GM12875 (cell line): Measurements from ENCODE around the gene MTCH1.

Source experiments
- H3K4me3 ChIP-seq: one replicate; pipeline ENCODE4 v1.5.1; 2011; ENCODE audit warnings: low read depth, low read length, control low read depth
- TF ChIP-seq, protein P1 (sequence below): IDR thresholded peaks from 2 replicates; pipeline ENCODE4 v1.5.1; 2011; ENCODE audit warnings: low read depth, mild to moderate bottlenecking, control low read depth, inconsistent platforms, low read length, moderate library complexity, borderline replicate concordance; ENCODE audit not compliant: insufficient read depth

Gene MTCH1

DNA sequence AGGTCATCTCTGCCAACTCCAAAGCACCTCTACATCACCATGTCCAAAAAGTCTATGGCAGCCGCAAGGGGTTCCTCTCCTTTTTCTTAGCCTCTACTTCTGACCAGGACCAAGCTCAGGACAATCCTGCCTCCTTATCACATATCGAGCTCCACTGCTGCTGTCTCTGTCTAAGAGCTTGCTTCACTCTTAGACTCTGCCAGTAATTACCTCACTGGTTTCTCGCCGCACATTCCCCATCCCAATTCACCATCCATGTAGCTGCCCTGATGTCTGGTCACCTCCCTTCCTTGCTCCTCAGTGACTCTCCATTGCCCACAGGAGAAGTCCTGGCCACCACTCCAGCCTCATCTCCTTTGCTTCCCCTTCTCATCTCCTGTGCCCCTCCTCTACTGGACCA is 55.5 kb downstream of the MTCH1 start:
- H3K4me3 ChIP-seq = no peak overlapping the region
- TF ChIP-seq, protein P1, sequence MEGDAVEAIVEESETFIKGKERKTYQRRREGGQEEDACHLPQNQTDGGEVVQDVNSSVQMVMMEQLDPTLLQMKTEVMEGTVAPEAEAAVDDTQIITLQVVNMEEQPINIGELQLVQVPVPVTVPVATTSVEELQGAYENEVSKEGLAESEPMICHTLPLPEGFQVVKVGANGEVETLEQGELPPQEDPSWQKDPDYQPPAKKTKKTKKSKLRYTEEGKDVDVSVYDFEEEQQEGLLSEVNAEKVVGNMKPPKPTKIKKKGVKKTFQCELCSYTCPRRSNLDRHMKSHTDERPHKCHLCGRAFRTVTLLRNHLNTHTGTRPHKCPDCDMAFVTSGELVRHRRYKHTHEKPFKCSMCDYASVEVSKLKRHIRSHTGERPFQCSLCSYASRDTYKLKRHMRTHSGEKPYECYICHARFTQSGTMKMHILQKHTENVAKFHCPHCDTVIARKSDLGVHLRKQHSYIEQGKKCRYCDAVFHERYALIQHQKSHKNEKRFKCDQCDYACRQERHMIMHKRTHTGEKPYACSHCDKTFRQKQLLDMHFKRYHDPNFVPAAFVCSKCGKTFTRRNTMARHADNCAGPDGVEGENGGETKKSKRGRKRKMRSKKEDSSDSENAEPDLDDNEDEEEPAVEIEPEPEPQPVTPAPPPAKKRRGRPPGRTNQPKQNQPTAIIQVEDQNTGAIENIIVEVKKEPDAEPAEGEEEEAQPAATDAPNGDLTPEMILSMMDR = no peak

DNA sequence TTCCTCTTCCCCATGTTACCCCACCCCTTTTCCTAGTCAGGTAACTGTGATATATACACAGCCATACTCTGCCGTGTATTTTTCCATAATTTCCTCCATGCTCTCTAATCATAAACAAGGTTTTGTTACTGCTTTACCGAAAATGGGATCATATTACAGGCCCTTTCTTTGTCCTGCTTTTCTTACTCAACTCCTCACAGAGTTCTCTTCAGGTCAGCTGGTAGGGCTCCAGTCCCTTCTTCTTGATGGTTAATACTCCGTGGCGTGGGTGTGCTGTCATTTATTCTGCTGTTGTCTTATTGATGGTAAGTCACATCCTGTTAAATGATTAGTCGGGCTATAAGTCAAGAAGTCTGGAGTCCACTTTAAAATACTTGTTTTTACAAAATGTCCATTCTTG is 56.4 kb downstream of the MTCH1 start:
- TF ChIP-seq, protein P1 = no peak
- H3K4me3 ChIP-seq = no peak overlapping the region

DNA sequence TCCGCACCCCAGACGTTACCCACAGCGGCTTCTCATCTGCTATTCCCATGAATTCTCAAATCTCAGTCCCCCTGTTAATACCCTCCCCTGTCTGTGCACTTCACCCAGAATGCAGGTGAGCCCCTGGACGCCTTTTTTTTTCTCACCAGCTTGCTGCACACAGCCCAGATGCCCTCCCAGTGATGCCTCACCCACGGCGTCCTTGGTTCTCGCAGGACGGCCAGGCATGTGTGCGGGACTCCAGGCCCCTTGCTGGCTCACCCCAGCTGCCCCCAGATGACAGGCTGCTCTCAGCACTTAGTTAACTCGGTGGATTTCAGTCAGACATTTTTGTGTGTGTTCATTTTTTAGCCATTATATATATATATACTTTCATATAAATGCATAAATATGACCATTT is 56.8 kb downstream of the MTCH1 start:
- no peak overlapping the region for H3K4me3 ChIP-seq
- TF ChIP-seq, protein P1 = no peak

DNA sequence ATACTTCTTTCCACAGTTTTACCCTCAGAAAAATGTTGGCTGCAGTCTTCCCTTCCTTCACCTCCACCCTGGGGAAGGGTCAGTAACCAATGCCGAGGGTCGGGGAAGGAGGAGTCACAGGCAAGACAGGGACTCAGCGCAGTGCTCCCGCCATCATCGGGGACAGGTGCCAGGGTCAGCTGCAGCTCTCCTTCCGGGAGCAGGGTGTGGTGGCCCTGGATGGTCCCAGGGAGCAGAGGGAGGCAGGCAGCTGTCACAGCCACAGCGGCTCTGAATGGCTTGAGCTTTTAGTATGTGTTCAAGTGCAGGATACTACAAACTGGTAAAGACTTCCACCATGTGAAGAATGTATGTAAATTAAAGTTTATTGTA is 57.5 kb downstream of the MTCH1 start:
- no peak overlapping the region for H3K4me3 ChIP-seq
- TF ChIP-seq, protein P1 = no peak

DNA sequence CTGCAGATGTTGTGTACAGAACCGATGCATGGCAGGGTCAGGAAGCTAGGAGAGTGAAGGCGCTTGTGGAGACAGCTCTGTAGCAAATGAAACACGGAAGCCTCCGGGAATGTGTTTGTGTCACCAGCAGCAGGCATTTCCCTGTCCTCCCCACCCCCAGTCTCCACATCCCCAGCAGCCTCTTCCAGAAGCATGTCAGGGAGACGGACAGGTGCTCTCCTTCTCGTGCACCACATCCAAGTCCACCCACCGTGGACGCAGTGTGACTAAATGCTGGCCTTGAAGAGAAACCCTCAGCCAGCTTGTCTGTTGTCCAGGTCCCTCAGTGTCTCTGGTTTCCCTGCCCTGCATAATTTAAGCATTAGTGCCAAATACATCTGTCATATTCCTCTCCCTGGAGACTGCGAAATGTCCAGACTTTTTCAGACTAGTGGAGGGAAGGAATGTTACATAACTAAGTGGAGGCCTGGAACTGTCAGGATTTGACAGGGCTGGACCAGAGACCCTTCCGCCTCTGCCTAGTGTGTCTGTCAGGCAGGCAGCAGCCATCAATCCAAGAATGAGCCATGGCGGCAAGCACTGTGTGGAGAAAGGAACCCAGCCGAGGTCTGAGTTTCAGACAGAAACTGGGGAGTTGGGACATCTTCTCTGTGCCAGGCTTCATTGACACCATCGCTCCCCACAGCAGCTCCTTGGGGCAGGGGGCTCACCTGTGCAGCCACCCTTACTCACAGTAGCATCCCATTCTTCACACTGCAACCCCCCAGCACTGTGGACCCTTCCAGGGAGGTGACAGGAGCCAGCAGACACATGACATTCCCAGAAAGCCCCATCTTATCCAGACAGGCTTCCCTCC is 58.1 kb downstream of the MTCH1 start:
- TF ChIP-seq, protein P1 = no peak
- no peak overlapping the region for H3K4me3 ChIP-seq

DNA sequence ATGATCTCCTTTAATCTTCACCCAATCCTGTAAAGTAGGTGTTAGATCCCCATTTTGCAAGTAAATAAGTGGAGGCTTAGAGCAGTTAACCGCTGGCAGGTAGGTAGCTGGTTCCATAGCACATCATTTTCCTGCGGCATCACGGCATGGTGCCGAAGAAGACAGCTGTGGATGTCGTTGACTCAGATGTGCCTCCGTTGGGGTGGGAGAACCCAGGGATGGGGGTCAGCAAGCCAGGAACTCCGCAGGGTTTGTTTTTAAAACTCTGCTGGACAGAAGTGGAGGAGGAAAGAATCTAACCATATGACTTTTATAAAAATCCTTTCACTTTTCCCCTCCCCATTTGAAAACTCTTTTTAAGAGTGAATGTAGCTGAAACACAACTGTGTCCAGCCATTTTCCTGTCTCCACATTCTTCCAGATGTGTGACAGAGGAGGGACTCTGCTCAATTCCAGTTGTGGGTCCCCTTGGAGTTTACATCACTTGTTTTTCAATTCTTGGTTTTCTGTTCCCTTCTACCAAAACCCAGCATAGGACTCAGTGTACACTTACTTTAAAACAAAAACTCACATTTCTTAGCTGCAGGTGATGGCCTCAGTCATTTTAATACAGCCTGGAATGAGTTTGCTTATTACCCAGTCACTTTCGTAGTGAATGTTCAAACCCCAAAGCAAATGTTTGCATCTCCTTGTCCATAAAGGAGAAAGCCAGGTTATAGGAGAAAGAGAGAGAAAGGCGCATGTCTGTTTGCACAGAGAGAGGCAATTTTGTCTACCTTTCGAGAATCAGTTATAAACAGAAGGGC is 59.1 kb downstream of the MTCH1 start:
- H3K4me3 ChIP-seq = no peak overlapping the region
- TF ChIP-seq, protein P1 = no peak
